ENCODE results near the gene PIP5K1C.

PIP5K1C gene

GRCh38 chr19:3694361-3695123, 5.7 kb downstream of the PIP5K1C start:
- no peak for DNase-seq

- no peak for DNase-seq
Measured at GRCh38 chr19:3693025-3693925, 7.0 kb downstream of the PIP5K1C start.

DNA sequence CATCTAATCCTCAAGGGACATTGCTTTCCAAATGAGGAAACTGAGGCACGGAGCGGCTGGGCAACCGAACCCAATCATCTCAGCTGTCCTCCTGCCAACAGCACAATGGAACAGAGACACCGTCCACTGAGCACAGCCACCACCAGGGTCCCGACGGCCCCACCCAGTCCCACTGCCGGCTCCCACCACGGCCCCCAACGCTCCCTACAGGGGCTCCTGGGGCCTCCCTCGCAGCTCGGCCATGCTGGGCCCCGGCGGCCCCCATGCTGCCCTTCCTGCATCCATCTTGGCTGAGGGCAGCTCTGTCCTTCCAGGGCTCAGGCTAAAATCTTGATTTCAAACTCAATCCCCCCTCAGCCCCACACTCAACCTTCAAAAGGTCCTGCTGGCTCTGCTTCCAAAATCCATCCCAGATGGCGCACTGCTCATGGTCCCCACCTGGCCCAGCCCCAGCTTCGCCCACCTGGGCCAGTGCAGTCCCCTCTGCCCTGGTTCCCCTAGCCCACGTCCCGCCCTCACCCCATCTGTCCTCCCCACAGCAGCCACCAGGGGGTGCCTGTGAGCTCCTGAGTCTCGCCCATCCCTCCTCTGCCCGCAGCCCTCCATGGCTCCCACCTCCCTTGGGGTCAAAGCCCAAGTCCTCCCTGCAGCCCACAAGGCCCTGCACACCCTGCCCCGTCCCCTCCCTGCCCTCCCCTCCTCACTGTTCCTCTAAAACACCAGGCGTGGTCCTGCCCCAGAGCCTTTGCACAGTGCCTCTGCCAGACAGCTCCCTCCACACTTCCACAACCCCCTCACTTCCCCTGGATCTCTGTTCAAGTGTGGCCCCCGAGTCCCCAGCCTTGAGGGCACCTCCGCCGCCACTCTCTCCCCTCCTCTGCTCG, 7.9 kb downstream of the PIP5K1C start:
- DNase-seq, result peak in 3 of 4 experiments; percentile 22 to 55 (median 26)

GRCh38 chr19:3691726-3692125, 8.5 kb downstream of the PIP5K1C start:
- no peak for DNase-seq

- no peak for DNase-seq
Measured at GRCh38 chr19:3691372-3691716, 8.9 kb downstream of the PIP5K1C start.

- DNase-seq, result no peak
Measured at GRCh38 chr19:3690551-3691371, 9.5 kb downstream of the PIP5K1C start.

- DNase-seq, result peak in 2 of 4 experiments; percentile 37 to 51
Measured at GRCh38 chr19:3687774-3688706, 12.2 kb downstream of the PIP5K1C start.

- no peak for DNase-seq
Measured at GRCh38 chr19:3687393-3687773, 12.9 kb downstream of the PIP5K1C start.

DNA sequence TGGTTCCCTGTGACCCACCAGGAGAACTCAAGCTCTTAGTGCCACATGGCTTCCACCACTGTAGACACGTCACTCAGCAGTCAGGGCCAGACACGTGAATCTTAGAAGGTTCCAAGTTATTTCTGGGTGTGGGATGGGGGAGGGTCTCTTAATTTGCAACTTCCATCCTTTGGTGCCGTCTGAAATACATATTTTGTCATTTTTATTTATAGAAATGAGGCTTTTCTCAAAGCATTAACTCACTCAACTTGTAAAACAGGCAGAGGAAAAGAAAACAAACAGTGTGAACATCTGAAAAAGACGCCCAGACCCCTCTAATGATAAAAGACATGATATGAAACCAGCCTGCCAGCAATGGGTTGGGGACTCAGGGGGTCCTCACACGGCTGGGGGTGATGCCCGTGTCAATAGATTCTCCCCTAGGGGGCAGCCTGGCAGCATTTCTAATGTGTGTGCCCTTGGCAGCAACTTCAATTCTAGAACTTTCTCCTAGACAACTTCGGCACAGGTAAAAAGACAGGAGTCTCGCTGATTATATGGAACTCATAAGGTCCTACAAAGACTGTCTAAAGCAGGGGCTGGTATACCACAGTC, 15.4 kb downstream of the PIP5K1C start:
- no peak for DNase-seq

DNA sequence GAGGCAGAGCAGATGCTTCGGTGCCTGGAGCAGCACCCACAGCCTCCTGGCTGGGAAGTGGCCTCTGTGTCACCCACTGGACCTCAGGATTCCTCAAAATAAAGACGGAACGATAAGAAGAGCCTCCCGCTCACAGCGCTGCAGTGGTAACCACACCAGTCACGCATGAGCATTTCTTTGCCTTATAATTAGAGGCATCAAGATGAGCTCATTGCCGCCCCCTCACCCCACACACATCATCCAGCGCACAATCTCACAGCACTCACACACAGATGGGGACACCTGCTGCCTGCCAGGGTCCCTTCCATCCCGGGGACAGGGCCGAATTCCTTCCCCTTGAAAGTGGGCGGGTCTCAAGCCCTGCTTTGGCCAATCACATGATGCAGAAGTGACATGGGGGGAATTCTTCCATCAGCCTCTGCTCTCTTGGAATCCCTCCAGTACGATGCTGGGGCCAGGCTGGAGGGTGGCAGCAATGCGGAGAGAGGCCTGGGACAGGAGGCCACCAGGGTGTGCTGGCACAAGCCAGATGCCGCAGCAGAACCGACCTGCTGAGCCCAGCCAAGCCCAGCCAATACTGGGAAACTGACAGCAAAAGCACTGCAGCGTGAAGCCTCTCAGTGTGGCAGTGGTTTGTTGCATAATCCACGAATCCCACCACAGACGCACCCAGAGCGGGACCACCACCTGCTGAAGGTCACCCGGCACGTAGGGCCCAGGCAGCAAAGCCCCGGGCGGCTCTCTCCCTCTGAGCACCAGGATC, 16.0 kb downstream of the PIP5K1C start:
- no peak for DNase-seq

DNA sequence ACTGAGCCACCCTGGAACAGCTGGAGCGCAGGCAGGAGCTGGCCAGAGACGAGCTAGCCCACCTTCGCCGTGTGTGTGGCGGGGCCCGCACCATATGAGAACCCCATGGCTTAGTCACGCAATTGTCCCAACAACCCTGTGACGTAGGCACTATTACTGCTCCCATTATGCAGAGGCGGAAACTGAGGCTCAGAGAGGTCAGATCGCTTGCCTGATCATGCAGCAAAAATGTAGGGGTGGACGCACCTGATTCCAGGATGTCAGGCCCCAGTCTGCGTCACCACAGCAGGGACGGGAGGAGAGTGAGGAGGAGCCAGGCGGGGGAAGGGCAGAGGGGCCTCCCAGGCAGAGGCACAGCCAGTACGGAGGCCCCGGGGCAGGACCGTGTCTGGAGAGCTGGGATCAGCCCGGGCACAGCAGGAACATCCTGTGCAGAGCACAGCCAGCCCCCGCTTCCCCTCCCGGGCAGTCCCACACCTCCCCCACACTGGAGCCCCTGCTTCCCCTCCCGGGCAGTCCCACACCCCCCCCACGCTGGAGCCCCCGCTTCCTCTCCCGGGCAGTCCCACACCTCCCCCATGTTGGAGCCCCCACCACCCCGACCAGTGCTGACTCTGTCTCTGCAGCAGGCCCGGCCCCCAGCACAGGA, 16.7 kb downstream of the PIP5K1C start:
- no peak for DNase-seq

DNA sequence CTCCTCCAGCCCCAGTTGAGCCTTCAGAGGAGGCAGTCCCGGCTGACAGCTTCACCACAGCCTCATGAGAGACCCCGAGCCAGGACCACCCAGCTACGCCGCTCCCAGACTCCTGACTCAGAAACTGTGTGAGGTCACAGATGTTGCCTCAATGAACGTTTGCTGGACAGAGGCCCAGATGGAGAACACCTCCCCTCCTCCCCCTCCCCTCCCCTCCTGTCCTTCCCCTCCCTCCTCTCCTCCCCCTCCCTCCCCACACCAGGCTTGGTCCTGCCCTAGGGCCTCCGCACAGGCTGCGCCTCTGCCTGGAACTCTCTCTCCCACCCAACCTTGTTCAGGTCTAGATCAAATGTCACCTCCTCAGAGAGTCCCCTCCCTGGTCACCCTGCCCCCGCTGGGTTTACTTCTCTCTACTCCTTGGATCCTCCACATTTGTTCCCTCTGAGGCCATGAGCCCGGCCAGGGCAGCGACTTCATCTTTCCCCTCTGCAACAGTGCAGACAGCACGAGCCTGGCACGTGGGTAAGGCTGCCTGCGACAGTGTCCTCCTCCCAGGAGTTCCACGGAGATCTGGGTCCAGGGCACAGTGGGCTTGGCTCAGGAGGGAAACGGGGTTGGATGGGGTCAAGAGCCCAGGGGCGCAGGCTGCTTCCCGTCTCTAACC, 17.4 kb downstream of the PIP5K1C start:
- DNase-seq, result no peak

- no peak for DNase-seq
Measured at GRCh38 chr19:3682286-3682685, 18.0 kb downstream of the PIP5K1C start.

- no peak for DNase-seq
Measured at GRCh38 chr19:3680939-3681338, 19.3 kb downstream of the PIP5K1C start.

- DNase-seq, result no peak
Measured at GRCh38 chr19:3679581-3679980, 20.7 kb downstream of the PIP5K1C start.

DNA sequence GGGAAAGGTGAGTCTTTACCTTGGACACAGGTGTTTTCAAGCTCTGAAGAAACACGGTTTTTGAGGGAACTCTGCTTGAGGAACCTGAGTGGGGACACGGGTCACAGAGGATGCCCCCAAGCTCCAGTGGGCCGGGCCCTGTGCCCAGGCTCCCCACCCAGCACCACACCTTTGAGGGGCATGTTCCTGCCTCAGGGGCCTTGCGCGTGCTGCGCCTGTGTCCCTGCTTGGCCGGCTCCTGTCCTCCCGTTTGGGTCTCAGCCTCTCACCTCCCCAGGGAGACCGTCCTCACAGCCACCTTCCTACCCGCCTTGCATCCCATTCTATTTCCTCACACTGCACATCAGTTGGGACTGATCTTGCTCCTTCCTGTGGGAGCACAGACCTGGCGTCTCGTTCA, 21.1 kb downstream of the PIP5K1C start:
- no peak for DNase-seq

DNA sequence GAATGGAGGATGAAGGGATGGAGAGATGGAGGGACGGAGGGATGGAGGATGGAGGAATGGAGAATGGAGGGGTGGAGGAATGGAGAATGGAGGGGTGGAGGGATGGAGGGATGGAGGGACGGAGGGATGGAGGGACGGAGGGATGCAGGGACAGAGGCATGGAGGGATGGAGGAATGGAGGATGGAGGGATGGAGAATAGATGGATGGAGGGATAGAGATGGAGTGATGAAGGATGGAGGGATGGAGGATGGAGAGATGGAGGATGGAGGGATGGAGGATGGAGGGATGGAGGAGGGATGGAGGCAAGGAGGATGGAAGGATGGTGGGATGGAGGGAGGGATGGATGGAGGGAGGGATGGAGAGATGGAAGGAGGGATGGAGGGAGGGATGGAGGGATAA, 22.1 kb downstream of the PIP5K1C start:
- no peak for DNase-seq

DNA sequence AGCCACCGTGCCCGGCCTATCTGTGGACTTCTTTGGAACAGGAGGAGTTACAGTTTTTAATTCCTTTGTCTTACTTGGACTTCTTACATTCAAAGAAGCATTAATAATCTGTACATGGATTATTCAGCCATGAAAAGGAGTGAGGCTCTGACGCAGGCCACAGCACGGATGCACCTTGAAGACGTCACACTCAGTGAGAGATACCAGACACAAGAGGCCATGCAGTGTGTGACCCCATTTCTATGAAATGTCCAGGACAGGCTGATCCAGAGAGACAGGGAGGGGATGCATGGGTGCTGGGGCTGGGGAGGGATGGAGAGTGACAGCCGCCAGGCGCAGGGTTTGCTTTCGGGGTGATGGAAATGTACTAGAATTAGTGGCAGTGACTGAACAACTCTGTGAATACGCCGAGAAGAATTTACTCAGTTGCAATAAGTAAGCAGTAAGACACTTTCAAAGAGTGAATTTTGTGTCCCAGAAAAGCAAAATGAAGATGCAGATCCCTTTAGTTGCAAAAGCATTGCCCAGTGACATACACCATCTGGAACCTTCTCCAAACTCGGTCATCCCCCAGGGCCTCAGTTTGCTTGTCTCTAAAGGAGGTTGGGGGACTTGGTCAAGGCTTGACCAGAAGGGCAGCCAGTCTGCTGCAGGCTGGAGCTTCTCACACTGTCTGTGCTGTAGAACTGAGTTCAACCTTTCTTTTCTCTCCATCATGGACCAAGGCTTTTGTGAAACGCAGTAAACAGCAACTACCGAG, 25.3 kb downstream of the PIP5K1C start:
- no peak for DNase-seq
